GM21717 (cell line): ENCODE results near the gene SAXO2.
A peak's percentile ranks its signal among the peaks of the same experiment; 100 is the strongest.
"Not testable (repeated sequence)": the region's sequence is repeated elsewhere in the genome, so short reads cannot be mapped to it uniquely, and the experiment has no call there.

Experiments
- ATAC-seq: cut with Tn5 transposase; IDR thresholded peaks from one replicate; pipeline ENCODE4 v1.9.1; 2021; ENCODE audit warnings: mild to moderate bottlenecking, moderate library complexity; ENCODE audit not compliant: unreplicated experiment

The SAXO2 gene

GRCh38 chr15:82262422-82263026 is at the start of gene SAXO2, which contains the start of gene EFL1:
Gene SAXO2, plus strand, starts transcription at chr15:82262818. Its CDS starts 62 bp downstream, at chr15:82262880.
Gene EFL1, minus strand, starts transcription at chr15:82262734. Its CDS starts 956 bp downstream, at chr15:82261778.
- peak; percentile 97 for ATAC-seq

- not testable (repeated sequence) for ATAC-seq
Measured at GRCh38 chr15:82216092-82216491, 46.5 kb upstream of the SAXO2 start.

GRCh38 chr15:82221535-82221934 is 41.1 kb upstream of the SAXO2 start:
- ATAC-seq: not testable (repeated sequence)

- no peak for ATAC-seq
Measured at GRCh38 chr15:82228750-82229149, 33.9 kb upstream of the SAXO2 start.

GRCh38 chr15:82231233-82231632 is 31.4 kb upstream of the SAXO2 start:
- no peak for ATAC-seq

- ATAC-seq: no peak
Measured at GRCh38 chr15:82231842-82232241, 30.8 kb upstream of the SAXO2 start.

- not testable (repeated sequence) for ATAC-seq
Measured at GRCh38 chr15:82237944-82238534, 24.6 kb upstream of the SAXO2 start.

- no peak for ATAC-seq
Measured at GRCh38 chr15:82239685-82240391, 22.8 kb upstream of the SAXO2 start.

GRCh38 chr15:82241836-82242499 is 20.6 kb upstream of the SAXO2 start:
- not testable (repeated sequence) for ATAC-seq

GRCh38 chr15:82243644-82244043 is 19.0 kb upstream of the SAXO2 start:
- not testable (repeated sequence) for ATAC-seq

- ATAC-seq: not testable (repeated sequence)
Measured at GRCh38 chr15:82245956-82246355, 16.7 kb upstream of the SAXO2 start.

- ATAC-seq: not testable (repeated sequence)
Measured at GRCh38 chr15:82248261-82248660, 14.4 kb upstream of the SAXO2 start.

GRCh38 chr15:82261566-82262421 is 824 bp upstream of the SAXO2 start:
- peak; percentile 31 for ATAC-seq

- no peak for ATAC-seq
Measured at GRCh38 chr15:82263350-82263749, 732 bp downstream of the SAXO2 start.

- not testable (repeated sequence) for ATAC-seq
Measured at GRCh38 chr15:82267137-82267536, 4.5 kb downstream of the SAXO2 start.

- not testable (repeated sequence) for ATAC-seq
Measured at GRCh38 chr15:82268454-82268853, 5.8 kb downstream of the SAXO2 start.

- ATAC-seq: no peak
Measured at GRCh38 chr15:82272154-82272553, 9.5 kb downstream of the SAXO2 start.

- ATAC-seq: no peak
Measured at GRCh38 chr15:82275410-82275809, 12.8 kb downstream of the SAXO2 start.

GRCh38 chr15:82281276-82281675 is 18.7 kb downstream of the SAXO2 start:
- ATAC-seq: not testable (repeated sequence)

GRCh38 chr15:82282386-82282785 is 19.8 kb downstream of the SAXO2 start:
- not testable (repeated sequence) for ATAC-seq
